CD4-positive, alpha-beta T cell (primary cell): ENCODE measurements around the gene NSG2. TPM values are rescaled to one million over a fixed set of nuclear protein-coding genes. Genes with fewer than 3 reads are reported as not detected.

Experiments
- ATAC-seq: fragments of 200-7000 bp; cut with Tn5 transposase; one replicate; pipeline ENCODE4 v1.10.0; 2022; ENCODE audit warnings: mild to moderate bottlenecking; ENCODE audit not compliant: poor library complexity
- CTCF ChIA-PET: fragments of 350-600 bp; sonication (Branson Sonifier 250); formaldehyde crosslinking; loops from one replicate; lab custom pipeline; 2021; ENCODE audit warnings: antibody characterized with exemption, inconsistent platforms; lab: Charles Lee
- POLR2A ChIA-PET: fragments of 350-600 bp; sonication (Branson Sonifier 250); formaldehyde crosslinking; loops from one replicate; lab custom pipeline; 2021; ENCODE audit warnings: antibody characterized with exemption, inconsistent platforms; lab: Charles Lee
- DNase-seq, 14 experiments: peaks; one replicate each; pipeline ENCODE4 v3.0.0-alpha.2; 2013 to 2020; ENCODE audit warnings: mixed read lengths in 2 of 14
- H3K27ac ChIP-seq, 2 donors: one replicate each; pipeline versions ENCODE4 v1.5.1 to v1.7.0; 2013; ENCODE audit warnings: low read length in 2 of 2, low read depth in 1 of 2, mild to moderate bottlenecking in 1 of 2
- H3K27me3 ChIP-seq, 2 experiments: 1 replicate in 1 of 2; 2 replicates in 1 of 2; pipeline versions ENCODE4 v1.6.1 to v1.7.0; 2013; ENCODE audit warnings: low read length in 2 of 2, control low read depth in 1 of 2, mild to moderate bottlenecking in 1 of 2, moderate library complexity in 1 of 2; ENCODE audit not compliant: insufficient read depth in 2 of 2, control insufficient read depth in 1 of 2
- H3K36me3 ChIP-seq: one replicate; pipeline ENCODE4 v1.6.1; 2013; ENCODE audit warnings: low read length, control low read depth; ENCODE audit not compliant: insufficient read depth
- H3K4me1 ChIP-seq: one replicate; pipeline ENCODE4 v1.6.1; 2013; ENCODE audit warnings: low read length, control low read depth; ENCODE audit not compliant: insufficient read depth
- H3K4me3 ChIP-seq: one replicate; pipeline ENCODE4 v1.5.1; 2013; ENCODE audit warnings: mild to moderate bottlenecking, low read length, moderate library complexity
- H3K9me3 ChIP-seq, 2 experiments: 1 replicate in 1 of 2; 2 replicates in 1 of 2; pipeline versions ENCODE4 v1.6.1 to v1.7.0; 2013; ENCODE audit warnings: low read length in 2 of 2, mild to moderate bottlenecking in 2 of 2, control low read depth in 1 of 2, moderate library complexity in 1 of 2; ENCODE audit not compliant: control insufficient read depth in 1 of 2, insufficient read depth in 1 of 2
- H3K27ac Mint-ChIP-seq: one replicate; pipeline ENCODE4 v1.8.0; 2020; ENCODE audit warnings: mixed read lengths
- H3K27me3 Mint-ChIP-seq: one replicate; pipeline ENCODE4 v1.8.0; 2021; ENCODE audit warnings: mixed read lengths
- H3K36me3 Mint-ChIP-seq: one replicate; pipeline ENCODE4 v1.8.0; 2021; ENCODE audit warnings: low read depth, mixed read lengths
- H3K4me1 Mint-ChIP-seq: one replicate; pipeline ENCODE4 v1.8.0; 2021; ENCODE audit warnings: low read depth, mixed read lengths
- H3K4me3 Mint-ChIP-seq: one replicate; pipeline ENCODE4 v1.8.0; 2020; ENCODE audit warnings: mild to moderate bottlenecking, mixed read lengths
- H3K9me3 Mint-ChIP-seq: one replicate; pipeline ENCODE4 v1.8.0; 2020; ENCODE audit warnings: mixed read lengths
- CTCF ChIP-seq: fragments of 200-600 bp; IDR thresholded peaks from one replicate; pipeline ENCODE4 v1.8.0; 2022; ENCODE audit warnings: antibody characterized with exemption, mild to moderate bottlenecking
- intact Hi-C, 2 experiments: fragments of 100-400 bp; cut with DNase I in 1 of 2; cut with micrococcal nuclease in 1 of 2; formaldehyde crosslinking; loops; one replicate each; pipeline versions ENCODE4 v1.15.1 to v1.9.0; 2023 to 2025; cut with DNase I, micrococcal nuclease
- total RNA-seq, 174 experiments: library from RNA in 2 of 174; stranded (reverse) in 2 of 174; gene quantifications; one replicate each; pipeline ENCODE4 v1.2.3 and lab custom pipeline; 2021 to 2026

NSG2 gene
- total RNA-seq, 2 experiments from 2014 or later, result not detected

- intact Hi-C loops, result no loop called here
- POLR2A ChIA-PET, result no interaction called here
- no peak overlapping the region for H3K4me3 ChIP-seq
- DNase-seq, result no peak
- Mint-ChIP-seq H3K4me3 (no peak overlapping the region), H3K9me3 (peaks cover 4% of the 10 kb centered on the region), H3K27me3 (no peaks in the 10 kb centered on the region), H3K36me3 (no peaks in the 10 kb centered on the region), H3K4me1 (no peaks in the 10 kb centered on the region), H3K27ac (no peak overlapping the region)
- no peaks in the 10 kb centered on the region for H3K36me3 ChIP-seq
- no peaks in the 10 kb centered on the region for H3K4me1 ChIP-seq
- CTCF ChIA-PET, result no interaction called here
- no peak for TF ChIP-seq CTCF
- no peaks in the 10 kb centered on the region for H3K27me3 ChIP-seq
- ATAC-seq, result no peak
- H3K27ac ChIP-seq, result no peak overlapping the region
- peaks cover 8 to 13% of the 10 kb centered on the region in 2 experiments for H3K9me3 ChIP-seq
These were observed 109.8 kb downstream of the NSG2 start for GRCh38 chr5:174155281-174155680.

GRCh38 chr5:174155706-174156105 is 110.2 kb downstream of the NSG2 start:
- H3K4me3 Mint-ChIP-seq, result no peak overlapping the region
- no peaks in the 10 kb centered on the region for H3K4me1 Mint-ChIP-seq
- peaks cover 4% of the 10 kb centered on the region for H3K9me3 Mint-ChIP-seq

GRCh38 chr5:174157048-174157447 is 111.5 kb downstream of the NSG2 start:
- Histone ChIP-seq H3K4me1 (no peaks in the 10 kb centered on the region), H3K36me3 (no peaks in the 10 kb centered on the region), H3K4me3 (no peak overlapping the region), H3K9me3 (peaks cover 8 to 13% of the 10 kb centered on the region in 2 experiments), H3K27me3 (no peaks in the 10 kb centered on the region), H3K27ac (no peak overlapping the region)
- TF ChIP-seq CTCF, result no peak
- no peak overlapping the region for H3K27ac Mint-ChIP-seq
- POLR2A ChIA-PET, result no interaction called here
- ATAC-seq (no peak), DNase-seq (no peak)
- H3K9me3 Mint-ChIP-seq, result peaks cover 4% of the 10 kb centered on the region
- H3K4me3 Mint-ChIP-seq, result no peak overlapping the region
- no peaks in the 10 kb centered on the region for H3K27me3 Mint-ChIP-seq
- CTCF ChIA-PET, result no interaction called here
- intact Hi-C loops, result no loop called here
- no peaks in the 10 kb centered on the region for H3K4me1 Mint-ChIP-seq
- no peaks in the 10 kb centered on the region for H3K36me3 Mint-ChIP-seq

More at GRCh38 chr5:174155706-174156105, 110.2 kb downstream of the NSG2 start:
- Histone ChIP-seq H3K27me3 (no peaks in the 10 kb centered on the region), H3K27ac (no peak overlapping the region), H3K36me3 (no peaks in the 10 kb centered on the region), H3K4me3 (no peak overlapping the region), H3K4me1 (no peaks in the 10 kb centered on the region), H3K9me3 (peaks cover 8 to 13% of the 10 kb centered on the region in 2 experiments)
- CTCF ChIA-PET, result no interaction called here
- H3K36me3 Mint-ChIP-seq, result no peaks in the 10 kb centered on the region
- H3K27me3 Mint-ChIP-seq, result no peaks in the 10 kb centered on the region
- no peak overlapping the region for H3K27ac Mint-ChIP-seq
- POLR2A ChIA-PET, result no interaction called here
- intact Hi-C loops, result no loop called here
- DNase-seq, result no peak
- TF ChIP-seq CTCF, result no peak
- ATAC-seq, result no peak

Other genes with a start within 250 kb of the NSG2 start
- 10 to 100 TPM; 18.3 to 19.2 TPM for gene CPEB4, start 157.4 kb upstream of the NSG2 start, total RNA-seq
- gene C5orf47, start 56.5 kb upstream of the NSG2 start, total RNA-seq, result not detected